Measurements from ENCODE around the gene PRKCE. TPM values are rescaled to one million over a fixed set of nuclear protein-coding genes. Genes with fewer than 3 reads are reported as not detected.

Gene PRKCE
- total RNA-seq, 2 donors from 2014 or later, result 6.3 to 30.1 TPM

DNA sequence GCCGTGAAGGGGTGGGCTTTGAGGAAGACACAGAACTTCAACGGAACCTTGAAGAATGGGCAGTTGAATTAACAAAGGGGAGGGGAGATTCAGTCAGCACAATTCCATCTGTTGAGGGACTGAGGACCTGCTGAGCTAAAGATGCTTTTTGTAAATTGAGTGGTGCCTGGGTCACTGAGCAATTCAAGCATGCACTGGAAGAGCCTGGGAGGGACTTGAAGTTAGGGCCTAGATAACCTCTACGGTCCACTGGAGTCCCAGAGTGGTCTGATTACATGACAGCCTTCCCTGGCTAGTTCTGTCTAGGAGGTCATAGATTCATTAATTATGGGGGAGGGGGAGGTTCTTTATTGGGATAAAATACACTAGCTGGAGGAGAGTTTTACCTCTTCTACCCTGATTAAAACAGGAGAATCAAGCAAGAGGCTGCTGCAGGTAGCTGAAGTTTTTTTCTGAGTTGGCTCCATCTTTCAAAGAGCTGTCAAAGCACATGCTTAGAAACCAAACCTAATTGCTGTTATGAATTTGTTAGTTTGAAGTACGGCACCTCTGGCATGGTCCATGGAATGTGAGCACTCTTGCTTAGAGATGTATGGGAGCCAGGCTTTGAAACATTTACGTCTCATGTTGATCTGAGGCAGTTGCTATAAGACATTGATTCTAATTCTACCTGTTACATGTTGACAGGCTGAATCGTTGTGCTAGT, 290.2 kb downstream of the PRKCE start:
- no peak for DNase-seq (ENCODE audit: low spot score)
- H3K9me3 Mint-ChIP-seq, result no peaks in the 10 kb centered on the region
- no peaks in the 10 kb centered on the region for H3K36me3 Mint-ChIP-seq
- no peaks in the 10 kb centered on the region for H3K27me3 Mint-ChIP-seq
- peaks cover 0 to 5% of the 10 kb centered on the region in 2 donors for H3K4me1 Mint-ChIP-seq (ENCODE audit: low read depth in 2 of 2)
- no peak for ATAC-seq
- no peak overlapping the region for H3K27ac Mint-ChIP-seq
- H3K4me3 Mint-ChIP-seq, result no peak overlapping the region

DNA sequence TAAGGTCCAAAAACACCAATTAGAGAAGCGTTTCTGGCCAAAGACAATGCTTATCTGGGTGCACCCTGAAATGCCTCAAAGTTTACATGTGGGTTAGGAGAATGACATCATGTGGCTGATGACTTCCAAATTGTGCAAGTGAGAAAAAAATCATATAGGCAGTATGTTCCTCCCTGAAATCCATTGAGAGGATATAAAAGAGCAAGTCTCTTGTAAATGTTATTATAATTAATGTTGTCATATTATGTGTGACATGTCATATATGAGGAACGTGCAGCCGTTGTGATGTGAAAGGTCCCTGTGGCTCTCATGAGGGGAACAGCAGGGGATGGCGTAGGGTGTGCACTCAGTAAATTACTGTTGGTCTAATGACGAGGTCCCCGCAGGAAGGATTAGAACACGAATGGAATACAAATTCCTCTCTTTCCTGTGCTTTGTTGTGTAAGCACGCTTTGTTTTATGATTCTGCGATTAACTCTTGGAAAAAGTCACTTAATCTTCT, 290.8 kb downstream of the PRKCE start:
- Mint-ChIP-seq H3K36me3 (no peaks in the 10 kb centered on the region), H3K4me1 (ENCODE audit: low read depth in 2 of 2) (peaks cover 0 to 5% of the 10 kb centered on the region in 2 donors), H3K27ac (no peak overlapping the region), H3K4me3 (no peak overlapping the region), H3K27me3 (no peaks in the 10 kb centered on the region), H3K9me3 (no peaks in the 10 kb centered on the region)
- DNase-seq (ENCODE audit: low spot score), result no peak
- ATAC-seq, result no peak

DNA sequence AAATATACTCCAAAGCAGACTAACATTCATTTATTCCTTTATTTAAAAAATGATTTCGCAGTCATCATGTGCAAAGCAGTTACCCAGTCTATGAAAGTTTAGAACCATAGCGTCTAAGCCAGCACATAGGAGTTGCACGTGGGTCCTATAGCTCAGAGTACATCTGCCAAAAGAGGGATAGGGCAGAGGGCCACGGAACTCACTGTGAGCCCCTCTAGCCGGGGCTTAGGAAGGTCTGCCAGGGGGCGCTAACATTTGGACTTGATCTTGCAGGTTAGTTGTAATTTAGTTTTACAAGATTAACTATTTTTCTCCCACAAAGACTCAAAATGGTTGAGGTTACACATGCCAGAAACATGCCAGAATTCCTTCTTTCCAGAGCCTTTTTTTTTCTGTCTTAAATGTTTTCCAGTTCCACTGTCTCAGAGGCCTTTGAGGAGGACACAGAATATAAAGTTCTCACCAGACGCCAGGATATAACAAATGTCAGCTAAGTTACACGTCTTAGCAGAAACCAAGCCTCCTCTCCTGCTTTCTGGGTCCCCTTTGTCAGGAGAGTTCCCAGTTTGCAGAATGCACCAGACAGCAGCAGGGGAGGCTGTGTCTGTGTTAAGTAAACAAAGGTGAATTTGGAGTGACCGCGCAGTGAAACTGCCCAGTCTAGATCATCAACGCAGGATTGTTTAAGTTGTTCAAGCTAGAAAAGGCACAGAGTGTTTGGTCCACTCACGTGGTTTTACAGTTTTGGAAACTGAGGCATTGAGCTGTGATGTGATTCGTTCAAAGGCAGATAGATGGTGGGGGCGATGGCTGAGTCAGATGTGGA, 292.0 kb downstream of the PRKCE start:
- no peaks in the 10 kb centered on the region for H3K27me3 Mint-ChIP-seq
- H3K36me3 Mint-ChIP-seq, result no peaks in the 10 kb centered on the region
- peaks cover 0 to 5% of the 10 kb centered on the region in 2 donors for H3K4me1 Mint-ChIP-seq (ENCODE audit: low read depth in 2 of 2)
- H3K27ac Mint-ChIP-seq, result no peak overlapping the region
- no peaks in the 10 kb centered on the region for H3K9me3 Mint-ChIP-seq
- no peak overlapping the region for H3K4me3 Mint-ChIP-seq
- ATAC-seq, result no peak
- no peak for DNase-seq (ENCODE audit: low spot score)

DNA sequence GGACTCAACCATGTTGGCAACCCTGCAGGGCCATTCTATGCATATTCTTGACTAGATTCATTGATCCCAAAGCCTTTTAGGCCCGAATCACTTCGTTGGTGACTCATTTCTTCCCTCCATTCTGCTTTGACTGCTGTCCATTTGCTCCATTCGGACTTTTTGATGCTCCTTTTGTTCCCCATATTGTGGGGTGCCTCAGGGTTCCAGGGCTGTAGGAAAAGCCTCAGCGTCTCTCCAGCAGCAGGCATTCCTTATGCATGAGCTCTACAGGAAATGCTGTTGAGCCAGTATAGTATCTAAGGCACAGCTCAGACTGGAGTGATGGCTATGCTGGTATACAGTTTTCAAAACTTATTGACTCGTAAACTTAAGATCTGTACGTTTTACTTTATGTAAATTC, 292.6 kb downstream of the PRKCE start:
- H3K27me3 Mint-ChIP-seq, result no peaks in the 10 kb centered on the region
- no peak for ATAC-seq
- peaks cover 0 to 5% of the 10 kb centered on the region in 2 donors for H3K4me1 Mint-ChIP-seq (ENCODE audit: low read depth in 2 of 2)
- H3K27ac Mint-ChIP-seq, result no peak overlapping the region
- H3K4me3 Mint-ChIP-seq, result no peak overlapping the region
- no peak for DNase-seq (ENCODE audit: low spot score)
- no peaks in the 10 kb centered on the region for H3K36me3 Mint-ChIP-seq
- no peaks in the 10 kb centered on the region for H3K9me3 Mint-ChIP-seq

DNA sequence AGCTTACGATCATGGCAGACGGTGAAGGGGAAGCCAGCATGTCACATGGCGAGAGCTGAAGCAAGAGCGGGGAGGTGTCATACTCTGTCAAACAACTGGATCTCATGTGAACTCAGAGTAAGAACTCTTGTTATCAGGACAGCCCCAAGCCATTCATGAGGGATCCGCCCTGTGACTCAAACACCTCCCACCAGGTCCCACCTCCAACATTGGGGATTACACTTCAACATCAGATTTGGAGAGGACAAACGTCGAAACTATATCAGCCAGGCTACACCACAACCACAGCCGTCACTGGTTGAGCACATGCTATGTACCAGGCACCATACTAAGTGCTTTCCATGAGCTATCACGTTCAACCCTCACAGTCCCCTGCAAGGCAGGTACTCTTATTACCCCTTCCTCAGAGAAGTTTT, 293.8 kb downstream of the PRKCE start:
- H3K27ac Mint-ChIP-seq, result no peak overlapping the region
- H3K36me3 Mint-ChIP-seq, result no peaks in the 10 kb centered on the region
- H3K9me3 Mint-ChIP-seq, result no peaks in the 10 kb centered on the region
- DNase-seq (ENCODE audit: low spot score) (no peak), ATAC-seq (no peak)
- H3K4me1 Mint-ChIP-seq (ENCODE audit: low read depth in 2 of 2), result peaks cover 0 to 5% of the 10 kb centered on the region in 2 donors
- no peak overlapping the region for H3K4me3 Mint-ChIP-seq
- peaks cover 0 to 3% of the 10 kb centered on the region in 2 donors for H3K27me3 Mint-ChIP-seq

DNA sequence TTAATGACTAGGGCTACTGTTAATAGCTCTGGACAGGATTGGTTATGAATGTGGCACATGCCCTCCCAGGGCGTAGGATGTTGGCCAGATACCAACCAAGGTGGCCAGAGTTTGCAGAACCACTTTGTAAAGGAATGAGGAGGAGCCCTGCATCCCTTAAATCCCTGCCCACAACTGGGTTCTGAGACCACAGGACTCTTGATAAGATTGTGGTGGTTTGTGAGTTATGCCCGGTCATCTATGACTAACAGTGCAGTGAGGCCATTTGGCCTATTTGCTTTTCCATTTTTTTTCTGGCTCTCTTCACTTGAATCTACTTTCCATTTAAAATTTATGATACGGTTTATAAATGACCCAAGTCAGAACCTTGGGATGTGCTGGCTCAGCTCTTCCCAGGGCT, 294.5 kb downstream of the PRKCE start:
- ATAC-seq, result no peak
- DNase-seq (ENCODE audit: low spot score), result no peak

DNA sequence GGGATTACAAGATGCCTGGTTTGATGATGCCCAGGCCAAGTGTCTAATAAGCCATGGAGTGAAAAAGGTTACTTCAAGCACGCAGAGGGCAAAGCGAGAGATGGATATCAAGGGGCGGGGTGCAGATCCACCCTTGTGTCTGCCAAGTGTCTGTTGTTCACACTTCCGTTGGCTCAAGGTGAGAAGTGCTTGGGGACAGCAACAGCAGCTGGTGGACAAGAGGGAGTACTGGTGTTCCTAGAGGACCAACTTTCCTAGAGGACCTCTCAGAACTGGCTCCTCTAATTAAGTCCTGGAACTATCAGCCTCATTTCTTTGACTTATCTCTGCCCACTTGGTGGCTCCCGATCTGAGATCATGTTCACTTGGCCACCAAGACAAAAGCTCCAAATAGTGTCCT, 299.1 kb downstream of the PRKCE start:
- Mint-ChIP-seq H3K9me3 (no peaks in the 10 kb centered on the region), H3K4me3 (no peak overlapping the region), H3K27me3 (peaks cover 0 to 3% of the 10 kb centered on the region in 2 donors), H3K27ac (no peak overlapping the region), H3K36me3 (no peaks in the 10 kb centered on the region), H3K4me1 (ENCODE audit: low read depth in 2 of 2) (peaks cover 5 to 7% of the 10 kb centered on the region in 2 donors)
- no peak for DNase-seq (ENCODE audit: low spot score)
- no peak for ATAC-seq

More for the DNA sequence above, 294.5 kb downstream of the PRKCE start:
- Mint-ChIP-seq H3K4me1 (ENCODE audit: low read depth in 2 of 2) (peaks cover 2 to 5% of the 10 kb centered on the region in 2 donors), H3K36me3 (no peaks in the 10 kb centered on the region), H3K27ac (no peak overlapping the region), H3K27me3 (peaks cover 0 to 3% of the 10 kb centered on the region in 2 donors), H3K9me3 (no peaks in the 10 kb centered on the region), H3K4me3 (no peak overlapping the region)

DNA sequence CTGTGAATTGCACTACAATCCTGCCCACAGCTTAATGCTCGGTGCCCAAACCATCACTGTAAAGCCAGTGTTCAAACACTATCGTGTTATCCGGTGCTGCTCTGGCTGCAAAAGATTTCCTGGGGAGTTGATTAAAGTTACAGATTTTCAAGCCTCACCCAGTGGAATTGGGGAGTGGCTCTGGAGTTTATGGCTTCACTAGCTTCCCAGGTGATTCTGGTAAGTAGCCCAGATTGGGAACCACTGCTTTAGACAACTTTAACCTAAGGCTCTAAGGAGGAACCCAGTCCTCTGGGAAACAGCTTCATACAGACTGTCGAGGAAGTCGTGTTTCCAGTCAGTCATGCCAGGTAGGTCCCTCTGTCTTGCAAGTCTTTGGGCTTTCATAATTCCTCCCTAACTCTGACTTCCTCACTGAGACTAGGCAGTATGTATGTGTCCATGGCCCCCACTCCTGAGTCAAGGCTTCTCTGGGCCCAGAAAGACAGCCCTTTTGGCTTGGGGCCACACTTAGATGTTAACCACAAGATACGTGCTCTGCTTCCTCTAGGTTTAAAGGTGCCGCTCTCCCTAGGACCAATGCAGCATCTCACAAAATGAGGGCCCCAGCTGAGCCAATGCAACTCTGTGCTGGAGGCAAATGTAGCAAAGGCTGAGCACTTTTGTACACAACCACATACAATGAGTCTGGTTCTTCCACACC, 299.7 kb downstream of the PRKCE start:
- Mint-ChIP-seq H3K27me3 (peaks cover 0 to 3% of the 10 kb centered on the region in 2 donors), H3K4me1 (ENCODE audit: low read depth in 2 of 2) (peaks cover 5 to 7% of the 10 kb centered on the region in 2 donors)
- peak in 1 of 2 donors; percentile 38 for ATAC-seq

DNA sequence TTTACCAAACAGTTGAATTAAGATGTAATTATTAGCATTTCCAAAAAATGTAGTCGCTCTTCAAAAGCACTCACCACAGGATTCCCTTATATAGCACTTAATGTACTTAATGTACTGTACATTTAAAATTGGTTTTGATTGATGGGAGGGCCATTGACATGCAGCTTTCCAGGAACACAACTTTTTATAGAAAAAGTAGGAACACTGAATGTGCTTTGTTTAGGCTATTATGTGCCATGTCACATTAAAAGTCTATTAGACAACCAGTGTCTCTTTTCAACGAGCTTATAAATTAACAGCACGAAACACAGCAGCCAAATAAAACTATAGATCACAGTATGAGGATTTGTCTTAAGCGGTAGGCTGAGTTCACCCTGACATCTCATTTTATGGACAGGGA, 301.1 kb downstream of the PRKCE start:
- Mint-ChIP-seq H3K4me1 (ENCODE audit: low read depth in 2 of 2) (peaks cover 5 to 7% of the 10 kb centered on the region in 2 donors), H3K9me3 (no peaks in the 10 kb centered on the region), H3K36me3 (no peaks in the 10 kb centered on the region), H3K27ac (no peak overlapping the region), H3K27me3 (peaks cover 0 to 3% of the 10 kb centered on the region in 2 donors), H3K4me3 (no peak overlapping the region)
- no peak for ATAC-seq
- no peak for DNase-seq (ENCODE audit: low spot score)

More for the DNA sequence above, 299.7 kb downstream of the PRKCE start:
- Mint-ChIP-seq H3K4me3 (no peak overlapping the region), H3K9me3 (no peaks in the 10 kb centered on the region), H3K27ac (no peak overlapping the region), H3K36me3 (no peaks in the 10 kb centered on the region)
- no peak for DNase-seq (ENCODE audit: low spot score)

DNA sequence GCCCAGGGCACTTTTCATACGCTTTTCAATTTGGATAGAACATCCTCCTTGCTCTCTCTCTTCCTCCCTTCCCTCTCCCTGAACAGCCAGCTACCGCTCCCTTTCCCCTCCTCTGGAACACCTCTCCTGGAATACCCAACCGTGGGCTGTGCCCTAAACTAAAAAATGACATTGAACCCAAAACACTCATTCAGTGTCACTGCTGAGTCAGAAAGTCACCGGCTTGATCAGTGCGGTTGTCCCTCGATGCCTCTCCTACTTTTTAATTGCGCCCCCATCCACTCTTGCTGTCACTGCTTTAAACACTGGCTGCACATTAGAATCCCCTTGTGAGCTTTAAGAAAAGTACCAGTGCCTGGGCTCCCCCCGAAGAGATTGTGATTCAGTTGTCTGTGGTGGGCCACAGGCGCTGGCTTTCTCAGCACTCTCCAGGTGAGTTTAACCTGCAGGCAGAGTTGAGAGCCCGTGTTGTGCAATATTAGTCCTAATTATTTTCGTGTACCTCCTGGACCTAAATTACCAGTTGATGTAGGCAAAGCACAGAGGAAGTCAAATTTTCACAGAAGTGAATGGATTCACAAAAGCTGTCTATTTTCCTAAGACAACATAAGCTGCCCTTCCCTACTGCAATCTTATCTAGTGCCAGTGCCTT, 302.0 kb downstream of the PRKCE start:
- ATAC-seq (no peak), DNase-seq (ENCODE audit: low spot score) (no peak)
- Mint-ChIP-seq H3K9me3 (no peaks in the 10 kb centered on the region), H3K27ac (no peak overlapping the region), H3K36me3 (no peaks in the 10 kb centered on the region), H3K27me3 (peaks cover 0 to 3% of the 10 kb centered on the region in 2 donors), H3K4me3 (no peak overlapping the region), H3K4me1 (ENCODE audit: low read depth in 2 of 2) (peaks cover 5 to 7% of the 10 kb centered on the region in 2 donors)

DNA sequence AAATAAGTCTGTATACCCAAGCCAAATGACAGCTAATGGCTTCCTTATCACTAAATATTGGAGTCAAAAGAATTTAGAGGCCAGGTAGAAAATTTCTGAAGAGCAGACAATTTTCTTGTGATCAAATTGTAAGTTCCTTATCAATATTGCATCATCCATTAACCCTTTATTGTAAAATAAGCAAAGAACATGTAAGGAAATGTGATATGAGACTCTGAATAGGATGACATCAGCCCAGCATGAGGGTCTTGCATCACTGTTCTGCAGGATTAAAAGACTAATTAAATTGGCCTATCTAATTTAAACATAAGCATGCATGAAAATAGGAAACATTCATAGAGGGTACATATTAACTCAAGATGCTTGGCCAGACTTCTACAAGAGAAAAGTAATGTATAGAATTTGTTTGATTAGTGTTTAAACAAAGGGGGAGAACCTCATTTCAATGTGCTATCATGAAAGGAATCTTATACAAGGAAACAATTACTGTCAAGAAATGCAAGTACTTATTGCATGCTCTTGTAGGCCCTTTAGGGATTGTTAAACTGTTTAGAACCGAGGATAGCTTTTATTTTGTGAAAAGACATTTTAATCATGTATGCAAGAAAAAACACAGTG, 302.9 kb downstream of the PRKCE start:
- H3K27ac Mint-ChIP-seq, result no peak overlapping the region
- no peaks in the 10 kb centered on the region for H3K36me3 Mint-ChIP-seq
- H3K4me3 Mint-ChIP-seq, result no peak overlapping the region
- DNase-seq (ENCODE audit: low spot score) (no peak), ATAC-seq (no peak)
- no peaks in the 10 kb centered on the region for H3K9me3 Mint-ChIP-seq
- peaks cover 0 to 3% of the 10 kb centered on the region in 2 donors for H3K27me3 Mint-ChIP-seq
- H3K4me1 Mint-ChIP-seq (ENCODE audit: low read depth in 2 of 2), result peaks cover 5 to 7% of the 10 kb centered on the region in 2 donors

DNA sequence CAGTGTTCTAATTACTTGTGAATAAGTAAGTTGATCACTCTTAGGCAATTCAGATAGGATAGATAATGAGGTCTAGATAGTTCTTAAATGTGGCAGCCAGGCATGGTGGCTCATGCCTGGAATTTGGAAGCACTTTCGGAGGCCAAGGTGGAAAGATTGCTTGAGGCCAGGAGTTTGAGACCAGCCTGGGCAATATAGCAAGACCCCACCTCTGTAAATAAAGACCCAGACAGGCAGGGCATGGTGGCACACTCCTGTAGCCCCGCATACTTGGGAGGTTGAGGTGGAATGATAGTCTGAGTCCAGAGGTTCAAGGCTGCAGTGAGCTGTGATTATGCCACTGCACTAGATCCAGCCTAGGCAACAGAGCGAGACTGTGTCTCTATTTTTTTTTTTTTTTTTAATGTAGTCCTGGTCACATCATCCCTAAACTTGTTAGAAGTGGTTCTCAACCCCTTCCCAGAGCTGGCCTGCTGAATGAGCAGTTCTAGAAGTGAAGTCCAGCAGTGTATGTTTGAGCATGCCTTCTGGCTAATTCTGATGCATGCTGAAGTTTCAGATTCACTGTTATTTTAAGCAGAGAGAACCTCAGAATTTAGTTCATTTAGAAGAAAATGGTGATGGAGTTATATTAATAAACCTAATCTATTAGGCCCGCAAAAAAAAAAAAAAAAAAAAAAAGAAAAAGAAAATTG, 306.2 kb downstream of the PRKCE start:
- no peak for DNase-seq (ENCODE audit: low spot score)
- Mint-ChIP-seq H3K4me3 (no peak overlapping the region), H3K4me1 (ENCODE audit: low read depth in 2 of 2) (no peaks in the 10 kb centered on the region), H3K36me3 (no peaks in the 10 kb centered on the region), H3K27ac (no peak overlapping the region), H3K27me3 (no peaks in the 10 kb centered on the region), H3K9me3 (no peaks in the 10 kb centered on the region)
- ATAC-seq, result no peak
